Measurements from ENCODE around the gene GABBR2. TPM values are rescaled to one million over a fixed set of nuclear protein-coding genes. Genes with fewer than 3 reads are reported as not detected.
"Not testable (repeated sequence)": the region's sequence is repeated elsewhere in the genome, so short reads cannot be mapped to it uniquely, and the experiment has no call there.

GABBR2 gene
- total and polyA plus RNA-seq, 7 experiments from 2014 or later = not detected

DNA sequence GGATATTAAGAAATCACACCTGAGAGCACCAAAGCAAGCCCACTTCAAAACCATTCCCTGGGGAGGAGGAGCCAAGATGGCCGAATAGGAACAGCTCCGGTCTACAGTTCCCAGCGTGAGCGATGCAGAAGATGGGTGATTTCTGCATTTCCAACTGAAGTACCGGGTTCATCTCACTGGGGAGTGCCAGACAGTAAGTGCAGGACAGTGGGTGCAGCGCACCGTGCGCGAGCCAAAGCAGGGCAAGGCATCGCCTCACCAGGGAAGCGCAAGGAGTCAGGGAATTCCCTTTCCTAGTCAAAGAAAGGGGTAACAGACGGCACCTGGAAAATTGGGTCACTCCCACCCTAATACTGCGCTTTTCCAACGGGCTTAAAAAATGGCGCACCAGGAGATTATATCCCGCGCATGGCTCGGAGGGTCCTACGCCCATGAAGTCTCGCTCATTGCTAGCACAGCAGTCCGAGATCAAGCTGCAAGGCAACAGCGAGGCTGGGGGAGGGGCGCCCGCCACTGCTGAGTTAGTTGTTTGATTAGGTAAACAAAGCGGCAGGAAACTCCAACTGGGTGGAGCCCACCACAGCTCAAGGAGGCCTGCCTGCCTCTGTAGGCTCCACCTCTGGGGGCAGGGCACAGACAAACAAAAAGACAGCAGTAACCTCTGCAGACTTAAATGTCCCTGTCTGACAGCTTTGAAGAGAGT lies 200.4 kb downstream of the GABBR2 start:
- H3K4me3 Mint-ChIP-seq; H3K4me1 ChIP-seq (ENCODE audit: control insufficient read depth in 2 of 2, insufficient read depth in 2 of 2, low read length in 2 of 2); H3K4me1 Mint-ChIP-seq; POLR2A ChIA-PET; H3K27ac ChIP-seq (ENCODE audit: low read depth, low read length); CTCF ChIA-PET; H3K27me3 ChIP-seq (ENCODE audit: control insufficient read depth in 2 of 2, insufficient read depth in 2 of 2, low read length in 2 of 2); DNase-seq; H3K9me3 ChIP-seq (ENCODE audit: control insufficient read depth in 2 of 3, low read length in 3 of 3); H3K36me3 Mint-ChIP-seq; intact Hi-C loops (cut with micrococcal nuclease); ATAC-seq; H3K36me3 ChIP-seq (ENCODE audit: control insufficient read depth in 2 of 3, insufficient read depth in 3 of 3, low read length in 3 of 3); H3K27ac Mint-ChIP-seq; H3K4me3 ChIP-seq (ENCODE audit: low read length); H3K9me3 Mint-ChIP-seq: not testable (repeated sequence)
- peaks cover 7 to 30% (median 19%) of the 10 kb centered on the region in 5 donors for H3K27me3 Mint-ChIP-seq

DNA sequence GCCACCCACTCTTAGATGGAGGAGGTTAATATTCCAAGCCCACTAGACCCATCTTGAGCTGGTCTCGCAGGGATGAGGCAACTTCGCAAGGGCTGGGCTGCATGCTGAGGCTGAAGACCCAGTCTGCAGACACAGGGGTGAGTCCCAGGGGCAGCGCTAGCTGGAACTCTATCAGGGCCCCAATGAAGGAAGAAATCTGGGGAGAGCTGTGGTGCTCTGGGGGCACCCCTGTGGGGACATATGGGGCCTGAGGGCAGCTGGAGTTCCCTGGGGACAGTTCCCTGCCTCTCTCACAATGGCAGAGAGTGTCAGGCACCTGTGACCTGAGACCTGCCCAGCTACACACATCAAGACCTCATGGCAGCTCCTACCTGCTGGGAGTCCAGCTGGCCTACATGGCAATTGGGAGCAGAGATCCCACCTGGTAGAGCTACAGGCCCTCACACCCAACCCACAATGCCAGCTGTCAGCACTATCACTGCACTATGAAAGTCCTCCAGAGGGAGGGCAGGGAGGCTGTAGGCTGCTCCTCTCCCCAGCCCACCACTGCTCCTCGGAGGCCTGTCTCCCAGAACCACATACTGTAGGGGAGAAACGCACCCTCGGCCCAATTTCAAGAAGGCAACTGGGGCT lies 202.2 kb downstream of the GABBR2 start:
- ChIA-PET POLR2A (no interaction called here), CTCF (no interaction called here)
- peaks cover 7 to 36% (median 26%) of the 10 kb centered on the region in 5 donors for H3K27me3 Mint-ChIP-seq

GRCh38 chr9:98504298-98505282 lies 204.1 kb downstream of the GABBR2 start:
- POLR2A ChIA-PET = no interaction called here
- intact Hi-C loops (cut with micrococcal nuclease) = no loop called here
- no peaks in the 10 kb centered on the region for H3K9me3 ChIP-seq (ENCODE audit: control insufficient read depth in 2 of 3, low read length in 3 of 3)

More for the DNA sequence above, 202.2 kb downstream of the GABBR2 start:
- Mint-ChIP-seq H3K4me3 (no peak overlapping the region), H3K9me3 (peaks cover 0 to 7% (median 0%) of the 10 kb centered on the region in 11 donors), H3K4me1 (peaks cover 0 to 1% (median 0%) of the 10 kb centered on the region in 7 donors), H3K36me3 (no peaks in the 10 kb centered on the region), H3K27ac (no peak overlapping the region)
- no peaks in the 10 kb centered on the region for H3K36me3 ChIP-seq (ENCODE audit: control insufficient read depth in 2 of 3, insufficient read depth in 3 of 3, low read length in 3 of 3)
- ATAC-seq = no peak
- no peaks in the 10 kb centered on the region for H3K9me3 ChIP-seq (ENCODE audit: control insufficient read depth in 2 of 3, low read length in 3 of 3)
- no peak for DNase-seq
- intact Hi-C loops (cut with micrococcal nuclease) = no loop called here
- no peak overlapping the region for H3K4me3 ChIP-seq (ENCODE audit: low read length)
- no peaks in the 10 kb centered on the region for H3K27me3 ChIP-seq (ENCODE audit: control insufficient read depth in 2 of 2, insufficient read depth in 2 of 2, low read length in 2 of 2)
- no peaks in the 10 kb centered on the region for H3K4me1 ChIP-seq (ENCODE audit: control insufficient read depth in 2 of 2, insufficient read depth in 2 of 2, low read length in 2 of 2)
- H3K27ac ChIP-seq (ENCODE audit: low read depth, low read length) = no peak overlapping the region

DNA sequence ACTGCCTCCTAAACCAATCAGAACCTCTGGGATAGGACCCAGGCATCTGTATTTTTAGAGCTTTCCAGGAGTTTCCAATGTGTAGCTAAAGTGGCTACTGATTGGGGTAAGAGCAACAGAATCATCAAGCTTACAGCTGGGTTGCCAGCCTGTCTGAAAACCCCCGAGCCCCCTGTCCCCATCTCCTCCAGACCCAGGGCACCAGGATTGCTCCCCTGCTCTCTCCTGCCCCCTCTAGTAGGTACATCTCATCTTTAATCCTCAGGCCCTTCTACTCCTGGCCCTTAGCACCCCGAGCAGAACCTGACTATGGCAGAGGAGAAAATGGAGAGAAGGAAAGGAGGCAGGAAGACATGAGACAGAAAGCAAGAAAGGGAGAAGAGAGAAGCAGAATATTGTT lies 204.9 kb downstream of the GABBR2 start:
- Mint-ChIP-seq H3K27me3 (peaks cover 6 to 43% (median 26%) of the 10 kb centered on the region in 5 donors), H3K27ac (no peak overlapping the region), H3K4me1 (peaks cover 0 to 1% (median 0%) of the 10 kb centered on the region in 7 donors), H3K36me3 (no peaks in the 10 kb centered on the region), H3K9me3 (peaks cover 0 to 4% (median 0%) of the 10 kb centered on the region in 11 donors), H3K4me3 (no peak overlapping the region)
- ATAC-seq (no peak), DNase-seq (no peak)
- Histone ChIP-seq H3K27me3 (ENCODE audit: control insufficient read depth in 2 of 2, insufficient read depth in 2 of 2, low read length in 2 of 2) (no peaks in the 10 kb centered on the region), H3K36me3 (ENCODE audit: control insufficient read depth in 2 of 3, insufficient read depth in 3 of 3, low read length in 3 of 3) (no peaks in the 10 kb centered on the region), H3K9me3 (ENCODE audit: control insufficient read depth in 2 of 3, low read length in 3 of 3) (no peaks in the 10 kb centered on the region), H3K27ac (ENCODE audit: low read depth, low read length) (no peak overlapping the region), H3K4me3 (ENCODE audit: low read length) (no peak overlapping the region), H3K4me1 (ENCODE audit: control insufficient read depth in 2 of 2, insufficient read depth in 2 of 2, low read length in 2 of 2) (no peaks in the 10 kb centered on the region)
- ChIA-PET CTCF (no interaction called here), POLR2A (no interaction called here)
- intact Hi-C loops (cut with micrococcal nuclease) = no loop called here

More at GRCh38 chr9:98504298-98505282, 204.1 kb downstream of the GABBR2 start:
- Mint-ChIP-seq H3K27ac (no peak overlapping the region), H3K36me3 (no peaks in the 10 kb centered on the region), H3K9me3 (peaks cover 0 to 4% (median 0%) of the 10 kb centered on the region in 11 donors), H3K4me3 (no peak overlapping the region), H3K27me3 (peaks cover 6 to 41% (median 26%) of the 10 kb centered on the region in 5 donors), H3K4me1 (peaks cover 0 to 1% (median 0%) of the 10 kb centered on the region in 7 donors)
- no peak overlapping the region for H3K4me3 ChIP-seq (ENCODE audit: low read length)
- DNase-seq (no peak), ATAC-seq (no peak)
- no peaks in the 10 kb centered on the region for H3K27me3 ChIP-seq (ENCODE audit: control insufficient read depth in 2 of 2, insufficient read depth in 2 of 2, low read length in 2 of 2)
- H3K27ac ChIP-seq (ENCODE audit: low read depth, low read length) = no peak overlapping the region
- CTCF ChIA-PET = no interaction called here
- no peaks in the 10 kb centered on the region for H3K4me1 ChIP-seq (ENCODE audit: control insufficient read depth in 2 of 2, insufficient read depth in 2 of 2, low read length in 2 of 2)
- no peaks in the 10 kb centered on the region for H3K36me3 ChIP-seq (ENCODE audit: control insufficient read depth in 2 of 3, insufficient read depth in 3 of 3, low read length in 3 of 3)

- Histone ChIP-seq H3K9me3 (ENCODE audit: control insufficient read depth in 2 of 3, low read length in 3 of 3) (no peaks in the 10 kb centered on the region), H3K4me3 (ENCODE audit: low read length) (no peak overlapping the region), H3K27ac (ENCODE audit: low read depth, low read length) (no peak overlapping the region), H3K4me1 (ENCODE audit: control insufficient read depth in 2 of 2, insufficient read depth in 2 of 2, low read length in 2 of 2) (no peaks in the 10 kb centered on the region), H3K36me3 (ENCODE audit: control insufficient read depth in 2 of 3, insufficient read depth in 3 of 3, low read length in 3 of 3) (no peaks in the 10 kb centered on the region), H3K27me3 (ENCODE audit: control insufficient read depth in 2 of 2, insufficient read depth in 2 of 2, low read length in 2 of 2) (no peaks in the 10 kb centered on the region)
- Mint-ChIP-seq H3K4me3 (no peak overlapping the region), H3K27me3 (peaks cover 8 to 43% (median 26%) of the 10 kb centered on the region in 5 donors), H3K4me1 (peaks cover 0 to 1% (median 0%) of the 10 kb centered on the region in 7 donors), H3K9me3 (peaks cover 0 to 2% (median 0%) of the 10 kb centered on the region in 11 donors), H3K27ac (no peak overlapping the region), H3K36me3 (no peaks in the 10 kb centered on the region)
- DNase-seq = no peak
- ChIA-PET POLR2A (no interaction called here), CTCF (no interaction called here)
- ATAC-seq = no peak
- intact Hi-C loops (cut with micrococcal nuclease) = no loop called here
Observed at GRCh38 chr9:98502976-98503325, 205.8 kb downstream of the GABBR2 start.

DNA sequence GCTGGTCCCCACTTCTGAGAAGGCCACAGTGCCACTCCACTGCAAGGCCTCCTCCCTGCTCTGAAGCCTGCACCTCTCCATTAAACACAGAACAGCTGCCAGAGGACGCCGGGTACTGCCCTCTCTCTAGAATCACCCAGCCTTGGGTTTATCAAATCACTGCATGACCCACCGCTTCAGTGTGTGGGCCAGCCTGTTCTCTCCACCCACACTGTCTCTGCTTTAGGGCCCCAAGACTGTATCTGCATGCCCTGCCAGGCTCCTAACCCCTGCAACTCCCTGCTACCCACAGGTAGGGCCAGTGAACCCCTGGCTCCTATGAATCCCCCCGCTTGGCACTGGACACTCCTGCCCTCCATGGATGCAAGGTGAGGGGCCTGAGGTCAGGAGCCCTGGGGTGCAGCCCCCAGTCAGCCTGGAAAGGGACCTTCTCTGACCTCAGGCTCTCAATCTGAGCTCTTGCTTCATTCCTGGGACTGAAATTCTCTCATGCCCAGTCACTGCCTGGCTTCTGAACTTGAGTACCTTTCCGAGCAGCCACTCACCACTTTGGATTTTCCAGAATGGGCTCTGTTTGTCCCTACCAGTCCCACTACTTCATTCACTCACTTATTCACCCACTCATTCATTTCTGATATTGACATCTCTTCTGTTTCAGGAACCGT lies 206.3 kb downstream of the GABBR2 start:
- H3K4me3 Mint-ChIP-seq = no peak overlapping the region
- CTCF ChIA-PET = no interaction called here
- no peaks in the 10 kb centered on the region for H3K4me1 ChIP-seq (ENCODE audit: control insufficient read depth in 2 of 2, insufficient read depth in 2 of 2, low read length in 2 of 2)
- POLR2A ChIA-PET = no interaction called here
- H3K9me3 ChIP-seq (ENCODE audit: control insufficient read depth in 2 of 3, low read length in 3 of 3) = no peaks in the 10 kb centered on the region
- ATAC-seq = no peak
- H3K27ac Mint-ChIP-seq = no peak overlapping the region
- H3K27me3 ChIP-seq (ENCODE audit: control insufficient read depth in 2 of 2, insufficient read depth in 2 of 2, low read length in 2 of 2) = no peaks in the 10 kb centered on the region
- H3K27ac ChIP-seq (ENCODE audit: low read depth, low read length) = no peak overlapping the region
- H3K9me3 Mint-ChIP-seq = no peaks in the 10 kb centered on the region
- intact Hi-C loops (cut with micrococcal nuclease) = no loop called here
- DNase-seq = no peak
- peaks cover 8 to 42% (median 21%) of the 10 kb centered on the region in 5 donors for H3K27me3 Mint-ChIP-seq
- no peaks in the 10 kb centered on the region for H3K36me3 ChIP-seq (ENCODE audit: control insufficient read depth in 2 of 3, insufficient read depth in 3 of 3, low read length in 3 of 3)
- H3K4me1 Mint-ChIP-seq = peaks cover 0 to 1% (median 0%) of the 10 kb centered on the region in 7 donors
- H3K36me3 Mint-ChIP-seq = no peaks in the 10 kb centered on the region
- H3K4me3 ChIP-seq (ENCODE audit: low read length) = no peak overlapping the region

Measured in naive thymus-derived CD4-positive, alpha-beta T cell (primary cell).